ENCODE results near the gene RGMA.
"Not testable (repeated sequence)": the region's sequence is repeated elsewhere in the genome, so short reads cannot be mapped to it uniquely, and the experiment has no call there.

Gene RGMA

DNA sequence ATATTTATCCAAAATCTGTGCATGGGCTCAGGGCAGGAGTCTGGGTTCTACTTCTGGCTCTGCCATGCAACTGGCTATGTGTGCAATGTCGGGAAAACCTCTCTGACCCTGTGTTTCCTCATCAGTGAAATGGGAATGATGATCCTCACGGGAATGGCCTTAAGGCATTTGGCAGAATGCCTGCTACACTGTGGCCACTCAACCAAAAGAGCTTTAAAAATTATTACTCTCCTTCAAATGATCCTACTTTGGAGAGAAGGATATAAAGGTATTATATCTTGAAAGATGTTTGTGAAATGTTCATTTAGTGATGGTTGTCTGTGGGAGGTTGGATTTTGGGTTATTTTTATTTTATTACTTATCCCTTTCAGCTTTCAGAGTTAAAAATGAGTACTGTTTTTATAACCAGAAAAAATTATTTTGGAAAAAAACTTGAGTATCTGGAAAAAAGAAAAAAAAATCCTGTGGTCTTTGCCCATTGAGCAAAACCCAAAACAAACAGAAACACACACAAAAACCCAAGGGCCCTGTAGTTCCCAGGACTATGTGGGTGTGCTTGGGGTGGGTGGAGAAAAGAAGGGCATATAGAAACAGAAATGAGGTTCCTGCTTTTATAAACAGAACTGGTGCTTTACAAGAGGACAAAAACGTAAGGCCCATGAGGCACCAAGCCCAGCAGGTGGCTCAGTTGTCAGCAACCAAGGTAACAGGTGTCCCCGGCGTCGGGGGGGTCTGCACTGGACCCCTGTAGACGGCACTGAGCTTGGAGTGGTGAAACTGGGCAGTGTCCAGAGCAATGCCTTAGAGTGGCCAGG lies 22.0 kb downstream of the RGMA start:
- no peak for DNase-seq (ENCODE audit: low read depth)

DNA sequence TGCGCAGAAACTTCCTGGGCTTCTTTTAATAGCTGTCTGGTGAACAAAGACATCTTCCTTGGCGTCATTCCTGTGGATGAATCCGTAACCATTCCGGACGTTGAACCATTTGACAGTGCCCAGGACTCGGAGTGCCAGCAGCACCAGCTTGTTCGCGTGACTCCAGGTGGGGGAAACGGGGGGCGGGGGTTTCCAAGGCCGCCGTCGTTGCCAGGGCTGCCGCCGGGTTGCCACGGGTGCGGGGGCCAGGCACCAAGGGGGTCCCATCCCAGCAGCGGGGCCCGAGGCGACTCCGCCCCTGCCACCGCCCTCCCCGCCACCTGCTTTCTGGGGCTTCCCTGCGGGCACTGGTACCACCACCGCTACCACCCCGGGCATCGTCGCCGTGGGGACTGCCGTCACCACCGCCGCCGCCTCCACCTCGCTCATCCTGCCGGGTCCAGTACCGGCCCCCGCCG lies 22.8 kb downstream of the RGMA start:
- no peak for DNase-seq (ENCODE audit: low read depth)

DNA sequence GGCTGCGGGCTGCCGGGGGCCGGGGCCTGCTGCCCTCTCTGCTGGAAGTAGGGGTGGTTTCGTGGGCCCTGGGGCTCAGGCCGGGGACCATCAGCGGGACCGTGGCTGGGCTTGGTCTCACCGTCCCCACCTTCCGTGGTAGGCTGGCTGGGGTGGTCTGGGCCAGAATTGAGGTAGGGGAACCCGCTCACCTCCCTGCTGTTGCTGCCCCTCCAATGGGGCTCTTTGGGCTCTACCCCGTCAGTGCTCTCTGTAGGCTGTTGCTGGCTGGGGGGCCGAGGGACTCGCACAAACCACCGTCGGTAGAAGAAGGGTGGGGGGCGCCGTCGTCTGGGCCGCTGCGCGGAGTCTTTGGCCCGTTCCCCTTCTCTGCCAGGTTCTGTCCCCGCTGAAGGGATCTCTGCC lies 23.4 kb downstream of the RGMA start:
- DNase-seq (ENCODE audit: low read depth) = no peak

DNA sequence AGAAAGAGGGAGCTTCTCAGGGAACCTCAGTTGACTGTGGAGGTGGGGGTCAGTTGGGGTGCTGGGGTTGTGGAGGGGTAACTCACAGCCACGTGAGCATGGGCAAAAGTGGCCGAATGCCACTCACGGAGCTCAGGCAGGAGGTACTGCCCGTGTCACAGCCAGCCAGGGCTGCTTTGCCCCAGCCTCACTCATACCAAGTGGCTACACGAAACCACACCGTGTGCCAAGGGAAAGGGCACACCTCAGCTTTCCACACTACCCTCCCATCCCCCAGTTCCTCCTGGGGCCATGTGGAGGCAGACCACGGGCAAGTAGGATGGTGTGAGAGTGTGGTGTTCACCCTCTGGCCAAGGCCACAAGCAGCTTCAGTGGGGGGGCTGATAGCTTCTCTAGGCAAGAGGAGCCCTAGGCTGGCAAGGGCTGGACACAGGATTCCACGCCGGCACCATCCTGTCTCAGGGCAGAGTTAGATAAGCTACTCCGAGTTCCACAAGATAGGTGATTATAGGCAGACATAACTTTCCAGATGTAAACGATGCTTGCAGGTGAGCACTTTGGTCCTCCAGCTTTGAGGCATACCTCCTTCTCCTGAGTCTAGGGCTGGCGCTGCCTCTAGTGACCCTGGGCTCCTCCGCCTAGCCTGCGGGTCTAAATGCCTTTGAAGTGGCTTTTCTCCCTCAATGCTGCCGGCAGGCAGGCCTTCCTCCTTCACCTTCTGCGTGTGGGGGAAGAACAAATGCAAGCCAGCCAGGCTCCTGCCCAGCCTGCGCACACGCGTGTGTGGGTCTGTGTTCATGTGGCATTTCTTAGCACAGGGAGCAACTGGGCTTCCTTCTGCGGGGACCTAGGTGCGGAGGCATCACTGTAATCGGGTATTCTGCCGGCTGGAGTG lies 25.0 kb downstream of the RGMA start:
- DNase-seq (ENCODE audit: low read depth) = no peak

DNA sequence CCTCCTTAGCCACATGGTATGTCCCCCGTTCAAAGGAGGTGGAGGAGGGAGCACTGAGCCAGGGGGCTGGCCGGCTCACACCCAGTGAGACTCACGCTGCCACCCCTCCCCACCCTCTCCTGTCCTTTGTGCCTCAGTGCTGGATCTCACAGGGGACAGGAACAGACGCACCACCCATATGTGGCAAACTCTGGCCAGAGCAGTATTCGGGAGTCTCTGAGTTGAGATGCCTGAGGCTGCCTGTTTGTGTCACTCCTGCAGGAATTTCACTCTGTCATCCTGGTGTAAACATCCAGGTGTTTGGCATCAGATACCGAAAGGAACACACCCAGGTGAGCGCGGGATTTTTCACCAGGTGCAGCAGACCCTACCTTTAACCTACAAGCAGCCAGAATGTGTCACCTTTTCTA lies 25.7 kb downstream of the RGMA start:
- DNase-seq (ENCODE audit: low read depth) = no peak

DNA sequence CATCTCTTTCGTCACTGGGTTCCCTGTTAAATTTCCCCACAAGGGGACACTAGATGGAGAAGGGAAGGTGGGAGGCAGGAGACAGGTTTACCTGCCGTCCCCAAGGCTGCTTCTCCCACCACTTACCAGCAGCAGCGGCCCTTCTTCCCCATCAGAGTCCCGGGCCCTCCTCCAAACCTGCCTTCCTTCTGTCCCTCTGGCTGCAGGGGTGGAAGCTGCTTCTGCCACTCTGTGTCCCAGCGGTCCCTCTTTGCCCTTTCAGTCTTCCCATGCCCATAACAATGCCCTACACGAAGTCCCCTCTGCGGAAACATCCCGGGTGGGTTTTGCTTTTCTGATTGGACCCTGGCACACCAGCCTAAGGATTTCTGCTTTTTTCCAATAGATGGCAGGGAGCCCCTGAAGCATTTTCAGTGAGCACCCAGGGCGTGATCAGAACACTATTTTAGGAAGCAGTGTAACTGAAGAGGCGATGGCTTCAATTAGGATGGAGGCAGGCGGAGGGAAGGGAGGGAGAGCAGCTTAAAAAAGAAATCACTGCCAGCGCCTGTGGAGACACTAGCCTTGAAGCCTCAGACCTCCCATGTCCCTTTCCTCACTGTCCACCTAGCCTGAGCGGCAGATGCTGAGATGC lies 26.3 kb downstream of the RGMA start:
- DNase-seq (ENCODE audit: low read depth) = not testable (repeated sequence)

DNA sequence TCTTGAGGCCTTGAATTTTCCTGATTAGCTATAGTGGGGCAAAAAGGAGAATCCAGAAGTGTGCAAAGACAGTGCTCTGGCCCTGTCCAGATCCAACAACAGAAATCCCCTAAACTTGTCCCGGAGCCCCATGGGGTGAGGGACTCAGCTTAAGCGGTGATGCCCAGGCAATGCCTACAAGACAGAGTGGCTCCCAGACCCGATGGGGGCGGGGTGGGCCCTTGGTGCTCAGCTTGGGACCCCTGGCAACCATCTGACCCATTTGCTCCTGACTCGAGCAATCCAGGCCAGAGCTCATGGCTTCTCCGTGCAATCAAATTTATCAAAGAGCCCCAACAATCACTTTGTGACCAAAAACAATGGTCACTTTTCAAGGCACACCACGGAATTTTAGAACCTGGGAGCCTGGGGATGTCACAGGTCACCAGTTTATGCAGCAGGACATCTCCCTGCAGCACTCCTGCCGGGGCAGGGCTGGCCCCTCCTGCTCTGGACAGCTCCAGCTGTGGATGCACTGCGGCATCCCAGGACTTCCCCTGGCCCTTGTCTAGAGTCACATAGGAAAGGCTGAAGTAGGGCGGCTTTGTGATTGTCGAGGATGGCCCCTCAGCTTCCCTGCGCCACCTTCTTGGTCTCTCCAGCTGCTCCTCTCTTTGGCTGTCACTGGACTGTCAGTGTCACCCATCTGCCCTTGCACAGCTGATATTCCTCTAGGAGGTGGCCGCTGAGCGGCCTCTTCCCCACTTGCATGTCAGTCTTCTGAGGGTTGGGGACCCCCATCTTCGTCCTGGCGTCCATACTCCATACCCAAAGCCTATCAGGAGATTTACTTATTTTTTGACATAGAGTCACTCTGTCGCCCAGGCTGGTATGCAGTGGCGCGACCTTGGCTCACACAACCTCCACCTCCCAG lies 28.4 kb downstream of the RGMA start:
- DNase-seq (ENCODE audit: low read depth) = no peak

DNA sequence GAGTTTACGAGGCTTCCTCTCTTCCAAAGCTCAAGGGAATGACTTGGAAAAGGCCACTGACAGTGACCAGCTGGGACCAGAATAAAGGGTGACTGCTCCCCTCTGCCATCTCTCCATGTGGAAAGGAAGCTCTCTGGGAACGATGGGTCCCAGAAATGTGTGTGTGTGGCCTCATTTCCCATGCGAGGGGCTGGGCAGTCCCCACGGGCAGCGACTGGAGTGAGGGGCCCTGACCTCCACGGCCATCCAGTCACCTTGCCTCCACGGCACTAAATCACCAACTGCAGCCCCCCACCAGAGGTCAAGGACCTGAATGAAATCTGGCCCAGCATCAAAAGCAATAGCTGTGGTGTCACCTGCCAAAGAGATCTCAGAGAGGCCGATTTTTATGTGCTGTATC lies 29.6 kb downstream of the RGMA start:
- DNase-seq (ENCODE audit: low read depth) = no peak

DNA sequence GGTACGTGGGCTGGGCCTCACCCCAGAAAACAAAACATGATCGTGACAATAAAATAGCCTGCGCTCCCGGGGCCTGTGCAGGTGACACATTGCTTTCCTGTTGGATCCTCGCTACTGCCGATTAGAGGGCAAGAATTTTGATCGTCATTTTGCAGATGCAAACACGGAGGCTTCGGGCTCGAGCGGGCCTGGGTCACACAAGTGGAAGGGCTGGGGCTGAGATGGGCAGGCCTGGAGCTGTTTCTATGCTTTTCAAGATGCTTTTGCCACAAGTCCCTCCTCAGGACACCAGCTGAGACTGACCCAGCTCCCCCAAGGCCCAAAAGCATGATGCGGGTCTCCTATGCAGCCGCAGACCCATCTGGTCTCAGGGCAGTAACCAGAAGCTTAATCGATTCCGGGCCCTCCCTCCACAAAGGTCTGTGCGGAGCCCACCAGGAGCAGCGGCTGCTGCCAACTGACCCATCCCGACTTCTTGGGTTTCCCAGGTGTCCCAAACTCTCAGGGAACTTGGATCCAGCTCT lies 30.0 kb downstream of the RGMA start:
- no peak for DNase-seq (ENCODE audit: low read depth)

DNA sequence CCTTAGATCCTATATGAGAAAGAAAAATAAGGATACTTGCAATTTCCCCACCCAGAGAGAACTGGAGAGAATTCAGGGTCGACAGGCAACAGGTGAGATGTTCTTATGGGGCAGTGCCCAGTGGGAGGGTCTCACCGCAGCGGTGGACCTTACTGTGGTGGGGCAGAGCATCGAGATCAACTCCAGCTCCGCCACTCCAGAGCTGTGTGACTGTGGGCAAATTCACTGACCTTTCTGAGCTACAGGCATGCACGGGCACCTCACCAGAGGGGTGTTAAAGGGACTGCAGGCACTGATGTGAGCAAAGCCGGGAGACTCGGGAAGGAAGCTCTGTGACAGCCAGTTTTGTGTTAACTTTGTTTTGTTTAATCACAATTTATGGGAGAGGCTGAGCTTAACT lies 30.9 kb downstream of the RGMA start:
- no peak for DNase-seq (ENCODE audit: low read depth)

DNA sequence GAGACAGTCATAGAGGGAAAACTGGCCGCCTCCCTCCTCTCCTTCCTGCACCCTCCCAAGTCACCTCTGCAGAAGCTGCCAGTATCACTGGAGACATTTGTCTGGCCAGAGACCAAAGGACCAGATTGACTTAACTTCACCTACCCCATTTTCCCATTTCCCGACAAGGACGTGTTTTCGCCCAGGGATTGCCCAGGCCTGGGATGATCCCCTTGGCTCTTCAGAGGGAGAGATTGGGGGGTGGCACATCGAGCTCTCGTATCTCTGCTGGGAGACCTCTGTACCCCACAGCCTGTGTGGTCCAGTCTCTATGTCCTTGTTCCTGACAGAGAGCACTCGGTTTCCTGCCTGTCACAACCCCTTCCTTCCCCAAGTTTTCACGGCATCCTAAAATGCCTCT lies 31.4 kb downstream of the RGMA start:
- no peak for DNase-seq (ENCODE audit: low read depth)

DNA sequence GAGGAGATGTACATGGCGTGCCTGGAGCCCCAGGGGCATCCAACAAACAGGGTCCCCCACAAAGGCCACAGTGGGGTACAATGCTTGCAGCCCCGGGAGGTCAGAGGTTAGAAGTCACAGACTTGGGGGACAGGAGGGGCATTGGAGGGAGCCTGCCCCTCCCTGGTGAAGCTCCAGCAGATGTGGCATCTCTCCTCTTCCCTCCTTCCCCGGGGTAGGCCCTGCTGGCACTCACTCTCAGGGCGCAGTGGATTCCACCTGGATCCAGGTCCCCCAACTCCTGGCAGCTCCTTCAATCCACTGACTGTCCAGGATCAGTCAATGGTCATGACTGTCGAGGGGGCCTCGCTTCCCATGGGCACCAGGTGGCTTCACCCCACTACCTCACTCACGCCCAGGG lies 32.2 kb downstream of the RGMA start:
- no peak for DNase-seq (ENCODE audit: low read depth)

DNA sequence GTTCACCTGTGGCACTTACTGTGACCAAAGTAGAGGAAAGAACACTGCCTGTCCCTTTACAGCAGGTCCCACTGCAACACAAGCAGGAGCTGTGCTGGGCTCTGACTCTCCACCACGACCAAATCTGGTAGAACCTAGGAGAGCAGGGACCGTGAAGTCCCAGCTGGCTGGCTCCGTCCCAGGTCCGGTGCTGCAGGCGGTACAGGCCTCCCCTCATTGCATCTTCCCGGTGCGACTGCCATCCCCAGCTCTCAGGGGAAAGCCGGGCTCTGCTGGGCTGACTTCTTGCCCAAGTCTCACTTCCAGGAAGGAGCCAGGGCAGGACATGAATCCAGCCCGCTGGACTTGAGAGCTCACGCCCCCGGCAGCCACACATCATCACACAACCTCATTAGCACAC lies 33.8 kb downstream of the RGMA start:
- no peak for DNase-seq (ENCODE audit: low read depth)

DNA sequence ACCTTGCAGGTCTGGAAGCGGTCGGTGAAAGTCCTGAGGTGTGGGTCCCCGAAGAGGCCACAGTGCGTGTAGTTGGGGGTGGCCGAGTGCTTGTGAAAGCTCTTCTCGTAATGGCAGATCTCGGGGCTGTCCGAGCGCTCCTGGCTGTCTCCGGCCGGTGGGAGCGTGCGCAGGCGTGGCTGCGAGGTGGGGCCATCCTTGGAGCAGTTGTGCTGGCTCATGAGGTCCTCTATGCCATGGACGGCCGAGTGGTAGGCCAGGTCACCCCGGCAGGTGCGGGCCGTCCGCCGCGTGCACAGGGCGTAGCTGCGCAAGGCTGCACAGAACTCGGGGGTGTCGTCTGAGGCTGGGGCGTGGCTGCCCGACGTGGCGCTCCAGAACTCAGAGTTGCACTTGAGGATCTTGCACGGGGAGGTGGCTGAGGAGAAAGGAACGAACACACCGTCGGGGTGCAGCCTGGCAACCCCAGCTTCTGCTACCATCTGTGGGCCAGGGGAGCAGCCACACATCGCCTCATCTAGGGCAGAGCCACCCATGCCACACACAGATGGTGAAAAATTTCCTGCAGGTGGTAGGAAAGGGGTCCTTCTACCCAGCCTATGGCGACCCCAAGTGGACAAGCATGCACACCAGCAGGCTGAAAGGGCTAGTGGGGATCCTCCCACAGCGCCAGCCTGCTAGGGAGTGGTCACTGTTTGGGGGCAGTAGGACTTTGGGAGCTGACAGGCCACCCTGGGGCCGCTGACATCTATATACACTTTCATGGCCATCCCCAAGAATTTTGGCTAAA lies 36.7 kb downstream of the RGMA start:
- no peak for DNase-seq (ENCODE audit: low read depth)

DNA sequence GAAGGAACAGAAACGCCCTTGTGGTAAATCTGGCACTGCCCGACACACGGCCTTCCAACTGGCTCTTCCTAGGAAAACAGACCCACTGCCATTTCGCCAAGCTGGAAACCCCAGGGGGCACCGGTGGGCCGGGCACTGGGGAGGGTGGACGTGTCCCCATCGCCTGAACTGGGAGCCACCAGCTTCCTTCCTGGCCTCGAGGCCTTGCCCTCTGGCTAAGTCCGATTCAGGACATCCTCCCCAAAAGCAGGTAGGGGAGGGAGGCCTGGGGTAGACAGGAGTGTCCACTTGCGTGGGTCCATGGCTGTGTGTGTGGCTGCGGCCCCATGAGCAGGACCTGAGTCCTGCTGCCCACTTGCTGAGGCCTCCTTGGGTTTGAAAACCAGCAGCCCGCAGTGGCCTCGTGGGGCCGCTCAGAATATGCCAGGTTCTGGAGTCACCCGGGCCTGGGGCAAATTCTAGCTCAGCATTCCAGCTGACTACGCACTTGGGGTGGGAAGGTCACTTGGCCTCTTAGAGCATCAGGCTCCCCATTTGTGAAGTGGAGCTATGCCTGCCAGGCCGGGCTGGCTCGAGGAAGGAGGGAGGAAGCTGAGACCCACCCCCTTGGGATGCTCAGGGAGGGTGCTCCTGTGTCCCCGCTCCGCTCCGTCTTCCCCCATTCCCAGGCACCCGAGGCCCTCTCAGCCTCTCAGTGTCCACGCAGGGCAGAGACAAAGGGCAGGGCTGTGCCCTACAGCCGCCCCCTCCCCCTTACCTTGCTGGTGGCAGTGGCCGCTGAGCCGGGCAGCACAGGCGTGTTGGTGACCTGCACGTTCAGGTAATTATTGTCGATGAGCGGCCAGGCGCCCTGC lies 37.5 kb downstream of the RGMA start:
- no peak for DNase-seq (ENCODE audit: low read depth)

DNA sequence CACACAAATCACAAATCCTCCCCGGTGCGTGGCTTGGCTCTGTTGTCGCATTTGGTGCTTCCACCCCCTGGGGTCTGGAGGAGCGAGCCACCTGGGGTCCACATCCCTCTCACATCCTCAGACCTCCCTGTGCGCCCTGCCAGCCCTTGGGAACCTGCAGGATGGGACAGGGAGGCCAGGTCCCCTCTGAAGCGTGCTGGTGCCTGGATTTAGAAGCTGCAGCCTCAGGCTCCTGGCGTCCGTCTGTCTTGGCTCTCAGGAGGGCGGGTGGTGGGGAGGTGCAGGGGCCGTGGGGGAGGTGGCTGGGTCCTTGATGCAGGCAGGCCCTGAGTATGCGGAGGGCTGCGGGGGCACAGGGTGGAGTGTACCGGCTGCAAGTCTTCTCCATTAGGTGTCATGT lies 38.4 kb downstream of the RGMA start:
- DNase-seq (ENCODE audit: low read depth) = no peak

DNA sequence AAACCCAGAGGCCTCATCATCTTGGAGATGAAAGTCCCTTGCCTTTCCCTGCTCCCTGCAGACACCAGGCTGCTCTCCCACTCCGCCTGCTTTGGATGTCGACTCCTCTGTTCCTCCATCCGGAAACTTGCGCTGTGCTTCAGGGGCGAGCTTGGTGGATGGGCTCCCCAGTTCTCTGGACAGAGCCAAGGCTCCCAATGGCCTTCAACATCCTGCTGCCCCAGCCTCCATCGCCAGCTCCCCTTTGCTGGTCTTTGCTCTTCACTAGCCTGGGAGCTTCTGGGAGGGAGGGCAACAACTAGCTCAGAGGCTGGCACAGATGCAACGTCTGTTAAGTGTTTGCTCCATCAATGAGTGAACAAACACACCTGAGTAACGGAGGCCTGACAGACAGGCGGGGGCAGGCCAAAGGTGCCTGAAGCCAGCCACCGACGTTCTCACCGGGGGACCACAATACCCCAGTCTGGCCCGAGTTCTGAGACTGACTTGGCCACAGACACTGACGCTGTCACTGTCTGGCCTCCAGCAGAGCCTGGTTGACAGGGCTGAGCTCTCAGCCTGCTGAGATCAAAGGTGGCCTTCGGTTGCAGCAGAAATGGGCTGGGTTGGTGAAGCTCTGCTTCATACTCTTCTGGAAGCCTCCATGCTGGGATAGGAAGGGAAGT lies 39.0 kb downstream of the RGMA start:
- no peak for DNase-seq (ENCODE audit: low read depth)

DNA sequence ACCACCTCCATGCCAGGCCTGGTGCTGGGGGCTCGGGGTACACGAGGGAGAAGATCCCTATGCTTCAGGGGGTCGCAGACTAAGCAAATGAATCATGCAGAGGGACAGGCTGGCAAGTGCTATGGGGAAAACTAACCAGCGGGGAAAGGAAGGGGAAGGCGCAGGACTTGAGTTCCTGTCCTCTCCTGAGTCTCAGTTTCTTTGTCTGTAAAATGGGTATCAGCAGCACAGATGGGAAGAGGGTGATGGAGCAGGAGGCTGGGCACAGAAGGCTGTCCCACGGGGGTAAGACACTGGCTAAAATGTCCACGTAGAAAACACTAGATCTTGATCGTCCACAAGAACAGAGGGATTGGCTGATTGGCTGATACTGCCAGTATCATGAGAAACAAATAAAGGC lies 39.8 kb downstream of the RGMA start:
- DNase-seq (ENCODE audit: low read depth) = no peak

DNA sequence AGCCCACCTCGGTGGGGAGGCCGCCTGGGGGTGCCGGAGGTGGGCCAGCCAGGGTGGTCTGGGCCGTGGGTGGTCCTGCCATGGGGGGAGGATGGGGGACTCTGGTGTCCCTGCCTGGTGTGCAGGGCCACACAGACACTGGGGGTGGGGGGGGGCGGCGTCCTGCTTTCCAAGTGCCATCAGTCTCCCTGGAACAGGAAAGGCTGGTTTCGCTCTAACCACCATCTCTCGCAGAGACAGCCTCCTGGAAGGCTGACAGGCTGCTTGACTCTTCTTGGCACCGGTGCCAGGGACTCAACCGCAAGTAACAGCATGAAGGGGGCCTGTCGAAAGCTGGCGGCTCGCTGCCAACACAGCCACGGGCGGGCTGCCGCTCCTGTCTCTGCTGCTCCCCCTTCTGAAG lies 40.3 kb downstream of the RGMA start:
- DNase-seq (ENCODE audit: low read depth) = no peak
